Measurements from ENCODE around the gene RSAD1.

Gene RSAD1

GRCh38 chr17:50445730-50446325 lies 32.8 kb upstream of the RSAD1 start:
- DNase-seq (ENCODE audit: low spot score): no peak
- ChIA-PET POLR2A (ENCODE audit: low non-redundant PET) (no interaction called here), CTCF (interaction anchor here (0.6 kb wide), 1 partner anchor 111 kb away, joined by 4 read pairs; no protein-coding TSS in a partner anchor)
- TF ChIP-seq, protein P1, sequence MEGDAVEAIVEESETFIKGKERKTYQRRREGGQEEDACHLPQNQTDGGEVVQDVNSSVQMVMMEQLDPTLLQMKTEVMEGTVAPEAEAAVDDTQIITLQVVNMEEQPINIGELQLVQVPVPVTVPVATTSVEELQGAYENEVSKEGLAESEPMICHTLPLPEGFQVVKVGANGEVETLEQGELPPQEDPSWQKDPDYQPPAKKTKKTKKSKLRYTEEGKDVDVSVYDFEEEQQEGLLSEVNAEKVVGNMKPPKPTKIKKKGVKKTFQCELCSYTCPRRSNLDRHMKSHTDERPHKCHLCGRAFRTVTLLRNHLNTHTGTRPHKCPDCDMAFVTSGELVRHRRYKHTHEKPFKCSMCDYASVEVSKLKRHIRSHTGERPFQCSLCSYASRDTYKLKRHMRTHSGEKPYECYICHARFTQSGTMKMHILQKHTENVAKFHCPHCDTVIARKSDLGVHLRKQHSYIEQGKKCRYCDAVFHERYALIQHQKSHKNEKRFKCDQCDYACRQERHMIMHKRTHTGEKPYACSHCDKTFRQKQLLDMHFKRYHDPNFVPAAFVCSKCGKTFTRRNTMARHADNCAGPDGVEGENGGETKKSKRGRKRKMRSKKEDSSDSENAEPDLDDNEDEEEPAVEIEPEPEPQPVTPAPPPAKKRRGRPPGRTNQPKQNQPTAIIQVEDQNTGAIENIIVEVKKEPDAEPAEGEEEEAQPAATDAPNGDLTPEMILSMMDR (conservative IDR thresholded peaks at IDR 0.05; ENCODE audit: low read depth): no peak
- no peak overlapping the region for H3K27ac ChIP-seq

GRCh38 chr17:50447870-50448595 lies 30.6 kb upstream of the RSAD1 start:
- POLR2A ChIA-PET (ENCODE audit: low non-redundant PET): no interaction called here
- CTCF ChIA-PET: no interaction called here
- no peak overlapping the region for H3K27ac ChIP-seq
- TF ChIP-seq, protein P1 (conservative IDR thresholded peaks at IDR 0.05; ENCODE audit: low read depth): no peak
- DNase-seq (ENCODE audit: low spot score): no peak

DNA sequence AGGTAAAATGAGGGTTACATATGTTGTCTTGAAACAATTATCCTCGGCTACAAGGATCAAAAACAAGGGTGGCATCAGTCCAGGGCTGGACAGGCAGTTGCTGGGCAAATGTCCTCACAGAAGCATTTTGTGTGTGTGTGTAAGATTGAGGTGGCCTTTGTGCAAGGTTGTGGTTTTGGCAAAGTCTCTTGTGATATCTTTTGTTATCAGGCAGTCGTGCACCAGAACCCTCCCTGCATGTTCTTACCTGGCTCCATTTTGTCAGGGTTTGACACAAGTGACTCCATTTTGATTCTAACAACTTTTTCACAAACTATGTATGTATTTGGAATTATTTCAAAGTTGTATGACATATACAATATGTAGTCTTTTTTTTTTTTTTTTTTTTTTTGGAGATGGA lies 30.0 kb upstream of the RSAD1 start:
- ChIA-PET POLR2A (ENCODE audit: low non-redundant PET) (no interaction called here), CTCF (no interaction called here)
- no peak overlapping the region for H3K27ac ChIP-seq
- TF ChIP-seq, protein P1 (conservative IDR thresholded peaks at IDR 0.05; ENCODE audit: low read depth): no peak
- DNase-seq (ENCODE audit: low spot score): no peak

- TF ChIP-seq, protein P1 (conservative IDR thresholded peaks at IDR 0.05; ENCODE audit: low read depth): no peak
- ChIA-PET POLR2A (ENCODE audit: low non-redundant PET) (no interaction called here), CTCF (interaction anchor here (0.8 kb wide), 1 partner anchor 23 kb away, joined by 3 read pairs; no protein-coding TSS in a partner anchor)
- no peak for DNase-seq (ENCODE audit: low spot score)
- H3K27ac ChIP-seq: no peak overlapping the region
Observed at GRCh38 chr17:50451943-50452629, 26.6 kb upstream of the RSAD1 start.

DNA sequence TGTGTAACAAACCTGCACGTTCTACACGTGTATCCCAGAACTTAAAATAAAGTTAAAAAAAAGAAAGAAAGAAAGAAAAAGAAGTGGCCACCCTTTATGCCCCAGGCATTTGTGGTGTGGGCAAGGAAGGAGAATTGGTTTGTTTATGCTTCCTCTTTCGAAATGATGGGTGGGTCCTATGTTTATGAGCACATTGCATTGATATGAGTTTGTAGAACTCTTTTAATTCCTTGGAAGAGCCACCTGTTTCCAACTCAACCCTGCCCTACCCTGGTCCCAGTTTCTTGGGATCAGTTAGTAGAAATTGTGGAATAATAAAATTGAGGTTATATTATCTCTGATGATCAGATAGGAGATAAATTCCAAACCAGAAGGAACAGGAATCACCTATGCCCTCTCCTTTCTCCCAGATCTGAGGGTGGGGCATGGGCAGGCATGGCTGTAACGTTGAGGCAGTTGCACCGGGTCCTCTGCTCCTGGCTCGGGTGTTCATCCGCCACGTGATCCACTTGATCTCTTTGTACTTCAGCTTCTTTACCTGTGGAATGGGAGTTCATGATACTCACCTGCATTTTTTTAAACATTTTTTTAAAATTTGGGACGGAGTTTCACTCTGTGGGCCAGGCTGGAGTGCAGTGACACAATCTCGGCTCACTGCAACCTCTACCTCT lies 25.9 kb upstream of the RSAD1 start:
- CTCF ChIA-PET: interaction anchor here (0.8 kb wide), 1 partner anchor 22 kb away, joined by 3 read pairs; no protein-coding TSS in a partner anchor
- TF ChIP-seq, protein P1 (conservative IDR thresholded peaks at IDR 0.05; ENCODE audit: low read depth): no peak
- POLR2A ChIA-PET (ENCODE audit: low non-redundant PET): no interaction called here
- peak; percentile 48 for DNase-seq (ENCODE audit: low spot score)
- H3K27ac ChIP-seq: no peak overlapping the region

DNA sequence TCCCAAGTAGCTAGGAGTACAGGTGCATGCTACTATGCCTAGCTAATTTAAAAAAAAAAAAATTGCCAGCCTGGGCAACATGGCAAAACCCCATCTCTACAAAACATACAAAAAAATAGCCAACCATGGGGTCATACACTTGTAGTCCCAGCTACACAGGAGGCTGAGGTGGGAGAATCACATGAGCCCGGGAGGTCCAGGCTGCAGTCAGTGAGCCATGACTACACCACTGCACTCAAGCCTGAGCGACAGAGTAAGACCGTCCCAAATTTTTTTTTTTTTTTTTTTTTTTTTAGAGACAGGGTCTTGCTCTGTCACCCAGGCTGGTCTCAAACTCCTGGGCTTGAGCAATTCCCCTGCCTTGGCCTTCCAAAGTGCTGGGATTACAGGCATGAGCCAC lies 24.8 kb upstream of the RSAD1 start:
- DNase-seq (ENCODE audit: low spot score): no peak
- H3K27ac ChIP-seq: no peak overlapping the region
- TF ChIP-seq, protein P1 (conservative IDR thresholded peaks at IDR 0.05; ENCODE audit: low read depth): no peak
- ChIA-PET CTCF (interaction anchor here (0.6 kb wide), 2 partner anchors 93 to 182 kb away, joined by 3 to 12 read pairs; no protein-coding TSS in a partner anchor), POLR2A (ENCODE audit: low non-redundant PET) (no interaction called here)

Data from RWPE1 (cell line).